Neural crest cell (in vitro differentiated cells): Measurements from ENCODE around the gene ACOT6. TPM values are rescaled to one million over a fixed set of nuclear protein-coding genes. Genes with fewer than 3 reads are reported as not detected.
"Not testable (repeated sequence)": the region's sequence is repeated elsewhere in the genome, so short reads cannot be mapped to it uniquely, and the experiment has no call there.

Source experiments
- DNase-seq: peaks from one replicate; pipeline ENCODE4 v3.0.0; 2021; ENCODE audit warnings: low read depth, mixed read lengths, low spot score
- H3K27ac Mint-ChIP-seq: one replicate; pipeline ENCODE4 v1.8.0; 2021; ENCODE audit warnings: mild to moderate bottlenecking, mixed read lengths; ENCODE audit not compliant: unreplicated experiment
- H3K27me3 Mint-ChIP-seq: 2 replicates; pipeline ENCODE4 v1.8.0; 2021; ENCODE audit warnings: low read depth, mild to moderate bottlenecking, mixed read lengths
- H3K36me3 Mint-ChIP-seq: 2 replicates; pipeline ENCODE4 v1.8.0; 2021; ENCODE audit warnings: low read depth, mild to moderate bottlenecking, mixed read lengths
- H3K4me1 Mint-ChIP-seq: 2 replicates; pipeline ENCODE4 v1.8.0; 2021; ENCODE audit warnings: mixed read lengths
- H3K4me3 Mint-ChIP-seq: one replicate; pipeline ENCODE4 v1.8.0; 2021; ENCODE audit warnings: mild to moderate bottlenecking, mixed read lengths
- H3K9me3 Mint-ChIP-seq: 2 replicates; pipeline ENCODE4 v1.8.0; 2021; ENCODE audit warnings: mixed read lengths
- total RNA-seq: library from RNA; stranded (reverse); gene quantifications from 2 replicates; pipeline ENCODE4 v1.2.1, GENCODE V29; 2021
- TF ChIP-seq, protein P1 (sequence below): fragments of 200-600 bp; sonication (generic); conservative IDR thresholded peaks from 2 replicates; pipeline ENCODE4 v1.5.0; 2021; ENCODE audit warnings: antibody characterized with exemption, mild to moderate bottlenecking

The ACOT6 gene
- total RNA-seq, 1 donor from 2014 or later = not detected

DNA sequence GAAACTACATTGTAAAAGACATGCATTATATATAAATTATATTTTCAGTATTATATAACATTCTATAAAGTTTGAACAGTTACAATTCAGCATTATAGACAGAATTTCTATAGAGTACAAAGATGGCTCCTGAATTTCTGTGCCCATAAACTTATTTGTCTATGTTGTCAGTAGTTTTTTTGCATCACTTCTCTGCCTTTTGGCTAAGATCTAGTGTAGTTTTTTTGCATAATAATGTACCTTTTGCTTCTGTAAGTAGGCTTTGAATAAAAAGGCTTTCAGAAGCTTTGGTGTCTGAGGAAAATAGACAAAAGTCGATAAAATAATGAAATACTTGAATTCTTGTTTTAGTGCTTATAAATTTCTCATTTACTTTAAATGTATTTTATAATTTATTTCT, 43.5 kb downstream of the ACOT6 start:
- Mint-ChIP-seq H3K36me3 (peaks cover 11% of the 10 kb centered on the region), H3K4me3 (no peak overlapping the region), H3K4me1 (no peaks in the 10 kb centered on the region), H3K27ac (no peak overlapping the region), H3K27me3 (no peaks in the 10 kb centered on the region), H3K9me3 (no peaks in the 10 kb centered on the region)
- TF ChIP-seq, protein P1, sequence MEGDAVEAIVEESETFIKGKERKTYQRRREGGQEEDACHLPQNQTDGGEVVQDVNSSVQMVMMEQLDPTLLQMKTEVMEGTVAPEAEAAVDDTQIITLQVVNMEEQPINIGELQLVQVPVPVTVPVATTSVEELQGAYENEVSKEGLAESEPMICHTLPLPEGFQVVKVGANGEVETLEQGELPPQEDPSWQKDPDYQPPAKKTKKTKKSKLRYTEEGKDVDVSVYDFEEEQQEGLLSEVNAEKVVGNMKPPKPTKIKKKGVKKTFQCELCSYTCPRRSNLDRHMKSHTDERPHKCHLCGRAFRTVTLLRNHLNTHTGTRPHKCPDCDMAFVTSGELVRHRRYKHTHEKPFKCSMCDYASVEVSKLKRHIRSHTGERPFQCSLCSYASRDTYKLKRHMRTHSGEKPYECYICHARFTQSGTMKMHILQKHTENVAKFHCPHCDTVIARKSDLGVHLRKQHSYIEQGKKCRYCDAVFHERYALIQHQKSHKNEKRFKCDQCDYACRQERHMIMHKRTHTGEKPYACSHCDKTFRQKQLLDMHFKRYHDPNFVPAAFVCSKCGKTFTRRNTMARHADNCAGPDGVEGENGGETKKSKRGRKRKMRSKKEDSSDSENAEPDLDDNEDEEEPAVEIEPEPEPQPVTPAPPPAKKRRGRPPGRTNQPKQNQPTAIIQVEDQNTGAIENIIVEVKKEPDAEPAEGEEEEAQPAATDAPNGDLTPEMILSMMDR = no peak
- DNase-seq = no peak

DNA sequence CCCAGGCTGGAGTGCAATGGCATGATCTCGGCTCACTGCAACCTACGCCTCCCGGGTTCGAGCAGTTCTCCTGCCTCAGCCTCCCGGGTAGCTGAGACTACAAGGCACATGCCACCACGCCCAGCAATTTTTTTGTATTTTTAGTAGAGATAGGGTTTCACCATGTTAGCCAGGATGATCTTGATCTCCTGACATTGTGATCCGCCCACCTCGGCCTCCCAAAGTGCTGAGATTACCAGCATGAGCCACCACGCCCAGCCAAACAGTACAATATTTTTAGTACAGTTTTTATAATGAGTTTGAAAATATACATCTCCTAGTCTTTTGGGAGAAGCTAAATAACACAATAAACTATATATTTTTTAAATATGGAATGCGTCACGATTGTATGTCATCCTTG, 46.9 kb downstream of the ACOT6 start:
- H3K27ac Mint-ChIP-seq, H3K4me1 Mint-ChIP-seq: not testable (repeated sequence)

DNA sequence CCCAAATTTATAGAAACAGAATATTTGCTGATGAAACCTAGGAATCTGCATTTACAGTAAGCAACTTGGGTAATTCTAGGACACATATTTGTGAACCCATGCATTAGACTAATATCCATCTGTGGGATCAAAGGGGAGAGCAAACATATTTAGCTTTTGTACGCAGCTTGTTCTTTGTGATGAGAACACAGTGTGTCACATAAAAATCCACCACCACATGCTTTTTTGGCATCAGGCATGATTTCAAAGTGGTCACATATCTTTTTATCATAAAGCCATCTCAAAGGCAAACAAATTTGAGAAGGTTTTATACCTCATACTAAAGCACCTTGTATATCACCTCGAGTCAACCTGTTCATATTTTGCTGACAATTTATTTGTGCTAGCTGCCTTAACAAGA, 48.2 kb downstream of the ACOT6 start:
- H3K4me1 Mint-ChIP-seq = no peaks in the 10 kb centered on the region
- no peaks in the 10 kb centered on the region for H3K27me3 Mint-ChIP-seq
- TF ChIP-seq, protein P1 = no peak
- no peak for DNase-seq
- no peak overlapping the region for H3K4me3 Mint-ChIP-seq
- H3K36me3 Mint-ChIP-seq = peaks cover 8% of the 10 kb centered on the region
- H3K27ac Mint-ChIP-seq = no peak overlapping the region
- no peaks in the 10 kb centered on the region for H3K9me3 Mint-ChIP-seq

More for the DNA sequence above, 46.9 kb downstream of the ACOT6 start:
- not testable (repeated sequence) for H3K27me3 Mint-ChIP-seq, DNase-seq, H3K36me3 Mint-ChIP-seq, H3K9me3 Mint-ChIP-seq, H3K4me3 Mint-ChIP-seq

DNA sequence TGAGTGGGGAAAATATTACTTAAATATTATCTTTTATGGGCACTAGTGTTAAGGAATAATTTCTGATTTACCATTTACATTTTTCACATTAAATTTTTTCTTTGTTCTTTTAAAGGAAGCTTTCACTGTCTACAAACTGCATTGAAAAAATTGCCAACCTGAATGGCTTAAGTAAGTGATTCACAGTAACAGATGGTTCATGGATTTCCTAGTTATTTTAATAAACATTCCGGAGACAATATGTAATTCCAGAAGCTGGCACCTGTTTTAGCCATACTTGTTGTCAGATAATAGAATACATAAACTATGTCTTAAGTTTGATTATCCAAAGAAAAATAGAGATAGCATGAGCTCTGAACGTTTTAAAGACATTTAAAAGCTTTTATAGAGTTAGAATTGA, 49.6 kb downstream of the ACOT6 start:
- H3K4me1 Mint-ChIP-seq = no peaks in the 10 kb centered on the region
- H3K9me3 Mint-ChIP-seq = no peaks in the 10 kb centered on the region
- TF ChIP-seq, protein P1 = no peak
- no peak overlapping the region for H3K4me3 Mint-ChIP-seq
- H3K27me3 Mint-ChIP-seq = no peaks in the 10 kb centered on the region
- H3K36me3 Mint-ChIP-seq = peaks cover 8% of the 10 kb centered on the region
- DNase-seq = no peak
- H3K27ac Mint-ChIP-seq = no peak overlapping the region

DNA sequence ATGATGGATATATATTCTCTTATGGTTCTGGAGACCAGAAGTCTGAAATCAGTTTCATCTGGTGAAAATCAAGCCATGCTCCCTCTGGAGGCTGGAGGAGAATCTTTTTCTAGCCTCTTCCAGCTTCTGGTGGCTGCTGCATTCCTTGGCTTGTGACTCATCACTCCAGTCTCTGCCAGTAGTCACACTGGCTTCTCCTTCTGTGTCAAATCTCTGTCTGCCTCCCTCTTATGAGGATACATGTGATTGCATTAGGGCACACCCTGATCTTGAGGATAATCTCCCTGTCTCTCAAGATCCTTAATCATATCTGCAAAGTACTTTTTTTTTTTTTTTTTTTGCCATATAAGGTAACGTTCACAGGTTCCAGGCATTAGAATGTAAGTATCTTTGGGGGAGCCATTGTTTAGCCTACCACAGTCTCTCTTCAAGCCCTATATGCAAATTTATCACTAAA, 50.2 kb downstream of the ACOT6 start:
- Mint-ChIP-seq H3K4me3 (no peak overlapping the region), H3K36me3 (peaks cover 8% of the 10 kb centered on the region), H3K9me3 (no peaks in the 10 kb centered on the region), H3K4me1 (no peaks in the 10 kb centered on the region), H3K27ac (no peak overlapping the region), H3K27me3 (no peaks in the 10 kb centered on the region)
- DNase-seq = no peak
- TF ChIP-seq, protein P1 = peak; percentile 58

DNA sequence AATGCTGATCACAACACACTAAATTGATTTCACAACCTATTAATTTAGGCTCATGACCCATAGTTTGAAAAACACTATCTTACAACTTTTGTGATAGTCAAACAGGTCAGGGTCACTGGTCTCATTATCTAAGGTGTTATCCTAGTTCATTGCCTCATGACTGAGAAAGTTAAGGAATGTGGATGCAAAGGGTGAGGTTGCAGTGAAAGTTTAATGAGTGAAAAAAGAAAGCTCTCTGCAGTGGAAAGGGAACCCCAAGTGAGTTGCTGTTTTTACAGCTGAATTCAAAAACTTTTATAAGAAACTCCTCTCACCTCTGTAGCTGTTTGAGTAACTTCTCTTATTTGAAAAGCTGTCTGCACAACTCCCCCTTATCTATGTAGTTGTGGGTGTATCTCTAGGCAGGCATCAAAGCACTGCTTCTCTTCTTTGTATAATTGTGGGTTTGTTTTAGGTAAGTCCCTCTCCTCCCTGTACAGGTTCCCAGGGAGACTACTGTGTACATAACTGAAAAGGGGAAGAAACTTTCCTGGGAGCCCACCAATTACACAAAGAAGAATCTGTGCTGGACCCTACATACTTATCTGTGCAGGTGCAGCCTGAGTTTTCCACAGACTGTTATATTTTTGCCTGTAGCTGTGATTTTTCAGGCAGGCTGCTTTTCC, 51.4 kb downstream of the ACOT6 start:
- no peaks in the 10 kb centered on the region for H3K4me1 Mint-ChIP-seq

More for the DNA sequence above, 51.4 kb downstream of the ACOT6 start:
- Mint-ChIP-seq H3K9me3 (no peaks in the 10 kb centered on the region), H3K27me3 (no peaks in the 10 kb centered on the region), H3K36me3 (peaks cover 8% of the 10 kb centered on the region), H3K27ac (no peak overlapping the region), H3K4me3 (no peak overlapping the region)
- no peak for DNase-seq
- TF ChIP-seq, protein P1 = no peak
